Measurements from ENCODE around the gene SMTNL1.

SMTNL1 gene

DNA sequence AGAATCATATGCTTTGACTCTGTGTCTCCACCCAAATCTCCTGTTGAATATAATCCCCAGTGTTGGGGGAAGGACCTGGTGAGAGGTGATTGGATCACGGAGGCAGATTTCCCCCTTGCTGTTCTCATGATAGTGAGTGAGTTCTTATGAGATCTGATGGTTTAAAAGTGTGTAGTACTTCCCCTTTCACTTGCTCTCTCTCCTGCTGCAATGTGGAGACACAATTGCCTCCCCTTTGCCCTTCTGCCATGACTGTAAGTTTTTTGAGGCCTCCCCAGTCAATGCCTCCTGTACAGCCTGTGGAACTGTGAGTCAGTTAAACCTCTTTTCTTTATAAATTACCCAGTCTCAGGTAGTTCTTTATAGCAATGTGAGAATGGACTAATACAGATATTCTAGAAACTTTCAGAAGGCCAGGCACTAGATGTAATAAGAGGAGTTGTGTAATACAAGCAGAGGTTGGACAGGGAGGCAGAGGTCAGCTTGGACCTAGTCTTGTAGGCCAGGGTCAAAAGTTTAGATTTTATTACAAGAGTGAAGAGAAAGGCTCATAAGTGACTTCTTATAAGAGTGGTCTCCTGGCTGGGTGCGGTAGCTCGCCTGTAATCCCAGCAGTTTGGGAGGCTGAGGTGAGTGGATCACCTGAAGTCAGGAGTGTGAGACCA is 50.8 kb downstream of the SMTNL1 start:
- TF ChIP-seq, protein P1, sequence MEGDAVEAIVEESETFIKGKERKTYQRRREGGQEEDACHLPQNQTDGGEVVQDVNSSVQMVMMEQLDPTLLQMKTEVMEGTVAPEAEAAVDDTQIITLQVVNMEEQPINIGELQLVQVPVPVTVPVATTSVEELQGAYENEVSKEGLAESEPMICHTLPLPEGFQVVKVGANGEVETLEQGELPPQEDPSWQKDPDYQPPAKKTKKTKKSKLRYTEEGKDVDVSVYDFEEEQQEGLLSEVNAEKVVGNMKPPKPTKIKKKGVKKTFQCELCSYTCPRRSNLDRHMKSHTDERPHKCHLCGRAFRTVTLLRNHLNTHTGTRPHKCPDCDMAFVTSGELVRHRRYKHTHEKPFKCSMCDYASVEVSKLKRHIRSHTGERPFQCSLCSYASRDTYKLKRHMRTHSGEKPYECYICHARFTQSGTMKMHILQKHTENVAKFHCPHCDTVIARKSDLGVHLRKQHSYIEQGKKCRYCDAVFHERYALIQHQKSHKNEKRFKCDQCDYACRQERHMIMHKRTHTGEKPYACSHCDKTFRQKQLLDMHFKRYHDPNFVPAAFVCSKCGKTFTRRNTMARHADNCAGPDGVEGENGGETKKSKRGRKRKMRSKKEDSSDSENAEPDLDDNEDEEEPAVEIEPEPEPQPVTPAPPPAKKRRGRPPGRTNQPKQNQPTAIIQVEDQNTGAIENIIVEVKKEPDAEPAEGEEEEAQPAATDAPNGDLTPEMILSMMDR (IDR thresholded peaks at IDR 0.05): no peak
- Histone ChIP-seq H3K36me3 (no peaks in the 10 kb centered on the region), H3K27me3 (no peaks in the 10 kb centered on the region), H3K9me3 (no peaks in the 10 kb centered on the region), H3K4me3 (no peak overlapping the region), H3K27ac (no peak overlapping the region), H3K4me1 (no peaks in the 10 kb centered on the region)
- DNase-seq: peak in 1 of 2 donors; percentile 16
- intact Hi-C loops (cut with DNase I; ENCODE audit: low total_unique reads): no loop called here

DNA sequence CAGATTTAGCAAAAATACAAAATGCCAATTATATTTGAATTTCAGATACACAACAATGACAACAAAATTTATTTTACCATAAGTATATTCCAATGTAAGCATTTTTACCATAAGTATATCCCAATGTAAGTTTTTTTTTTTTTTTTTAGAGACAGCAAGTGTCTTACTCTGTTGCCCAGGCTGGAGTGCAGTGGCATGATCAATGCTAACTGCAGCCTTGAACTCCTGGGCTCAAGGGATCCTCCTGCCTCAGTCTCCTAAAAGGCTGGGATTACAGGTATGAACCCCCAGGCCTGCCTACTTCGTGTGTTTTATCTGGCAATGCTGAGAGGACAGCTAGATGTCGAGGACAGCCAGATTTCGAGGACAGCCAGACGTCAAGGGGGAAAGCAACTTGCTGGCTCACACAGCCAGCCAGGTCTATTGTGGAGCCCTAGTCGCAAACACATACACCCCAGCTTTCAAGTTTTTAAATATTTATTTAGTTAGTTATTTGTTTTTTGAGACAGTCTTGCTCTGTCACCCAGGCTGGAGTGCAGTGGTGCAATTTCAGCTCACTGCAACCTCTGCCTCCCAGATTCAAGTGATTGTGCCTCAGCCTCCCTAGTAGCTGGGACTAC is 59.0 kb downstream of the SMTNL1 start:
- intact Hi-C loops (cut with DNase I; ENCODE audit: low total_unique reads): loop anchor here (5.0 kb wide), 1 partner anchor 41 kb away; no protein-coding TSS in a partner anchor
- no peaks in the 10 kb centered on the region for H3K9me3 ChIP-seq
- H3K27ac ChIP-seq: peak overlapping the region; percentile 97 to 98
- no peak overlapping the region for H3K4me3 ChIP-seq
- peak in 1 of 2 donors; percentile 39 for DNase-seq
- TF ChIP-seq, protein P1 (IDR thresholded peaks at IDR 0.05): no peak
- H3K27me3 ChIP-seq: no peaks in the 10 kb centered on the region
- peaks cover 0 to 28% (median 17%) of the 10 kb centered on the region in 4 donors for H3K4me1 ChIP-seq
- H3K36me3 ChIP-seq: peaks cover 6 to 13% (median 9%) of the 10 kb centered on the region in 3 donors

DNA sequence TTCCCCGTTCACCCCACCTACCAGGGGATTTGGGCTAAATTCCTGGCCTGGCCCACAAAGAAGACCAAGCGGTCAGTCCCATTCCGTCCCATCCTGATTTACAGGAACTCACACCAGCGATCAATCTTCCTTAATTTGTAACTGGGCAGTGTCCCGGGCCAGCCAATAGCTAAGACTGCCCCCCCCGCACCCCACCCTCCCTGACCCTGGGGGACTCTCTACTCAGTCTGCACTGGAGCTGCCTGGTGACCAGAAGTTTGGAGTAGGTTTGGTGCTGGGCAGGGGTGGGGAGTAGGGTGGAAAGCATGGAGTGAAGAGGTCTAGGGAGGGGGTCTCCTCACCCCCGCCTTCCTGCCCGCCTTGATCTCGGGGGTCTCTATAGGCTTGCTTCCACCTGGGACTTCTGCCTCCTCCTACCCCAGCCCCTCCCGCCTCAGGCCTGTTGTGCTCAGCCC is 60.1 kb downstream of the SMTNL1 start, which contains the start of gene SERPING1:
Gene SERPING1 (plus strand): TSS at position 225 of the 455 bp plus-strand sequence. CDS start 586 bp downstream, outside the sequence.
- peak within 1 kb of the TSS; percentile 71 to 82 for H3K4me3 ChIP-seq
- intact Hi-C loops (cut with DNase I; ENCODE audit: low total_unique reads): loop anchor here (5.0 kb wide), 1 partner anchor 40 kb away; no protein-coding TSS in a partner anchor

DNA sequence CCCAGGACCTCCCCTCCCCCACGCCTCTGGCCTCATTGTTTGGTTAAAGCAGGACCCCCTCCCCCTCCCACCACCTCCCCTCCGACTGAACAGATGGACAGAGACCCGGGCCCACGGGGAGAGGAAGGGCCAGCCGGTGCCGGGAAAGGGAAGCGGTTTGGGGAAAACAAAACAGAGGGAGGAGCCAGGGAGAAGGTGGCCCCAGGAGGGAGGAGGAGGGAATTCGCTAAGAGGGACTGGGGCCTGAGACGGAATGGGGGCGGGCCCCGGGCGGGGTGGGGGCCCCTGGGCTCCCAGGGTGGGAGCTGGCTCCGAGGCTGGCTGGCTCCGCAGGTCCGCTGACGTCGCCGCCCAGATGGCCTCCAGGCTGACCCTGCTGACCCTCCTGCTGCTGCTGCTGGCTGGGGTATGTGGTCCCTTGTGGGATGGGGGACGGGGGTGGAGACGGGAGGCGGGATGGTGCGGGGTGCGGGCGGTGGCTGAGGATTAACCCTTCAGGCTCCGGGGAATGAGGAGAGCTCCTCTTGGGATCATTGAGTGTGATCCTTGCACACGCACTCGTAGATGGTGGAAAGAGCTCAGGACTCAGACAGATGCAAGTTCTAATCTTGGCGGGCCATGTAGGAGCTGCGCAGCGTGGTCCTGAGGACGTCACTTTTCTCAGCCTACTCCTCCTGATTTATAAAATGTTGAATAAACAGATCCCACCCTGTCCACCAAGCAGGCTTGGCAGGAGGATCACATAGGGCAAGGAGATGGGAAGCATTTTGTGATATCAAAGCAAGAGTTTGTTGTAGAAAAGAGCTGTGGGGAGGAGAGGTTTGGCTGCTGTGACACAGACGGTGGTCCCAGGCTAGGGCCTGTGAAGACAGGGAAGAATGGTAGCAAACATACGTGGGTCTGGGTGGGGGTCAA is 60.8 kb downstream of the SMTNL1 start:
- Histone ChIP-seq H3K4me1 (peaks cover 0 to 28% (median 17%) of the 10 kb centered on the region in 4 donors), H3K27me3 (no peaks in the 10 kb centered on the region), H3K9me3 (no peaks in the 10 kb centered on the region), H3K27ac (peak overlapping the region; percentile 97 to 98), H3K36me3 (peaks cover 21 to 27% (median 23%) of the 10 kb centered on the region in 3 donors), H3K4me3 (peak overlapping the region; percentile 71 to 82)
- DNase-seq: peak; percentile 82 to 94
- intact Hi-C loops (cut with DNase I; ENCODE audit: low total_unique reads): loop anchor here (2.0 to 5.0 kb wide), 2 partner anchors 31 to 39 kb away; partner anchors contain the start of gene UBE2L6
- TF ChIP-seq, protein P1 (IDR thresholded peaks at IDR 0.05): no peak

More for the DNA sequence above, 60.1 kb downstream of the SMTNL1 start, which contains the start of gene SERPING1:
- Histone ChIP-seq H3K4me1 (peaks cover 0 to 28% (median 17%) of the 10 kb centered on the region in 4 donors), H3K9me3 (no peaks in the 10 kb centered on the region), H3K36me3 (peaks cover 14 to 21% (median 18%) of the 10 kb centered on the region in 3 donors), H3K27me3 (no peaks in the 10 kb centered on the region), H3K27ac (peak within 1 kb of the TSS; percentile 97 to 98)
- peak; percentile 91 to 93 for DNase-seq
- TF ChIP-seq, protein P1 (IDR thresholded peaks at IDR 0.05): no peak

DNA sequence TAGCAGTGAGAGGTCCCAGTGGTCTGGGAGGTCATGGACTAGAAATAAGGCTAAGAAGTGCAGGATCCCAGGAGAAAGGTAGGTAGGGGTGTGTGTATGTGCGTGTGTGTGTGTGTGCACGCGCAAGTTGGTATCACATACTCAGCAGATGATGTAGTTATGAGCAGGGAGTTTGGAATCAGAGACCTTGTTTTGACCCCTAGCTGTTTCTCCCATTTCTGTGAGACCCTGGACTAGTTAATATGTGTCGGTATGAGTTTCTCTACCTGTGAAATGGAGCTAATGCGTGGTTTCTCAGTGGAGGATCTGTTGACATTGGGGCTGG is 61.4 kb downstream of the SMTNL1 start:
- peaks cover 23 to 33% (median 24%) of the 10 kb centered on the region in 3 donors for H3K36me3 ChIP-seq
- H3K4me3 ChIP-seq: peak overlapping the region; percentile 71 to 82
- H3K9me3 ChIP-seq: no peaks in the 10 kb centered on the region
- no peaks in the 10 kb centered on the region for H3K27me3 ChIP-seq
- TF ChIP-seq, protein P1 (IDR thresholded peaks at IDR 0.05): no peak
- no peak for DNase-seq
- peaks cover 0 to 28% (median 17%) of the 10 kb centered on the region in 4 donors for H3K4me1 ChIP-seq
- H3K27ac ChIP-seq: peak overlapping the region; percentile 97 to 98
- intact Hi-C loops (cut with DNase I; ENCODE audit: low total_unique reads): loop anchor here (2.0 to 5.0 kb wide), 2 partner anchors 32 to 39 kb away; partner anchors contain the start of gene UBE2L6

Data from tibial artery (tissue), 4 donors.